ENCODE results near the gene KLHL17.

KLHL17 gene

GRCh38 chr1:923131-923990, 37.0 kb upstream of the KLHL17 start, which contains the start of gene SAMD11:
Gene SAMD11, plus strand, starts transcription at chr1:923923. Its CDS starts 509 bp downstream, at chr1:924432.
- H3K4me3 ChIP-seq (ENCODE audit: low read depth, low read length) = no peak within 1 kb of the TSS
- TF ChIP-seq CTCF (IDR thresholded peaks at IDR 0.05; ENCODE audit: borderline replicate concordance, insufficient read depth, low read depth, low read length) = no peak

- TF ChIP-seq CTCF (IDR thresholded peaks at IDR 0.05; ENCODE audit: borderline replicate concordance, insufficient read depth, low read depth, low read length) = no peak
Observed at GRCh38 chr1:923991-924655, 36.3 kb upstream of the KLHL17 start.

GRCh38 chr1:924656-925560, 35.5 kb upstream of the KLHL17 start:
- TF ChIP-seq CTCF (IDR thresholded peaks at IDR 0.05; ENCODE audit: borderline replicate concordance, insufficient read depth, low read depth, low read length) = no peak
- H3K4me3 ChIP-seq (ENCODE audit: low read depth, low read length) = no peak overlapping the region

More at GRCh38 chr1:923991-924655, 36.3 kb upstream of the KLHL17 start:
- no peak overlapping the region for H3K4me3 ChIP-seq (ENCODE audit: low read depth, low read length)

GRCh38 chr1:925561-926421, 34.6 kb upstream of the KLHL17 start:
- no peak overlapping the region for H3K4me3 ChIP-seq (ENCODE audit: low read depth, low read length)
- TF ChIP-seq CTCF (IDR thresholded peaks at IDR 0.05; ENCODE audit: borderline replicate concordance, insufficient read depth, low read depth, low read length) = no peak

GRCh38 chr1:927234-927633, 33.1 kb upstream of the KLHL17 start:
- TF ChIP-seq CTCF (IDR thresholded peaks at IDR 0.05; ENCODE audit: borderline replicate concordance, insufficient read depth, low read depth, low read length) = no peak
- no peak overlapping the region for H3K4me3 ChIP-seq (ENCODE audit: low read depth, low read length)

GRCh38 chr1:927748-928147, 32.6 kb upstream of the KLHL17 start:
- TF ChIP-seq CTCF (IDR thresholded peaks at IDR 0.05; ENCODE audit: borderline replicate concordance, insufficient read depth, low read depth, low read length) = no peak
- no peak overlapping the region for H3K4me3 ChIP-seq (ENCODE audit: low read depth, low read length)

Measured in GM12875 (cell line).